HG03442 (cell line): ENCODE data around the gene R3HDM2.
"Not testable (repeated sequence)": the region's sequence is repeated elsewhere in the genome, so short reads cannot be mapped to it uniquely, and the experiment has no call there.

Experiments
- ATAC-seq: cut with Tn5 transposase; IDR thresholded peaks from one replicate; pipeline ENCODE4 v1.9.1; 2021; ENCODE audit warnings: mild to moderate bottlenecking, moderate library complexity; ENCODE audit not compliant: unreplicated experiment

Gene R3HDM2

DNA sequence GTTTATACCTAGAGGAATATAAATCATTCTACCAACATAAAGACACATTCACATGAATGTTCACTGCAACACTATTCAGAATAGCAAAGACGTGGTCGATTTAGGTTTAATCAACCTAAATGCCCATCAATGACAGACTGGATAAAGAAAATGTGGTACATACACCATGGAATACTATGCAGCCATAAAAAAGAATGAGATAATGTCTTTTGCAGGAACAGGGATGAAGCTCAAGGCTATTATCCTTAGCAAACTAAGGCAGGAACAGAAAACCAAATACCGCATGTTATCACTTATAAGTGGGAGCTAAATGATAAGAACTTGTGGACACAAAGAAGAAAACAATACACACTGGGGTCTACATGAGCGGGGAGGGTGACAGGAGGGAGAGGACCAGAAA lies 94.5 kb downstream of the R3HDM2 start:
- not testable (repeated sequence) for ATAC-seq

DNA sequence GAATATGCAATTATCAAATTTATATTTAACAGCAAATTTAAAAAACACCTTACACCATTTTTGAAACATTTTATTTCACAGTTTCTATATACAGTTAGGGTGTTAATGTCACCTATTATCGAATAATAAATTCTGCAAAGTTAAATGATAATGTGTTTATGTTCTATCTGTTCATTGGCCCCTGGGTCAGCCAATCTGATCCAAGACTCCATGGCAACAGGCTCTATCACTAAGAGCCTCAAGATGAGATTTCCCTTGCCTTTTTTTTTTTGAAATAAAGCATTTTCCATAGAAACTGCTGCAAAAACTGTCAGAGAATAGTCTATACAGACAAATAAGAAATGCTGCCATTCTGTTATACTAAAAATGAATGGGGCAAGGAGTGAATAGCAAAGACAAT lies 96.6 kb downstream of the R3HDM2 start:
- ATAC-seq = no peak

- ATAC-seq = no peak
Observed at GRCh38 chr12:57332646-57333312, 98.1 kb downstream of the R3HDM2 start.

GRCh38 chr12:57330992-57331391 lies 99.9 kb downstream of the R3HDM2 start:
- ATAC-seq = no peak

- ATAC-seq = no peak
Observed at GRCh38 chr12:57329219-57329618, 101.6 kb downstream of the R3HDM2 start.

DNA sequence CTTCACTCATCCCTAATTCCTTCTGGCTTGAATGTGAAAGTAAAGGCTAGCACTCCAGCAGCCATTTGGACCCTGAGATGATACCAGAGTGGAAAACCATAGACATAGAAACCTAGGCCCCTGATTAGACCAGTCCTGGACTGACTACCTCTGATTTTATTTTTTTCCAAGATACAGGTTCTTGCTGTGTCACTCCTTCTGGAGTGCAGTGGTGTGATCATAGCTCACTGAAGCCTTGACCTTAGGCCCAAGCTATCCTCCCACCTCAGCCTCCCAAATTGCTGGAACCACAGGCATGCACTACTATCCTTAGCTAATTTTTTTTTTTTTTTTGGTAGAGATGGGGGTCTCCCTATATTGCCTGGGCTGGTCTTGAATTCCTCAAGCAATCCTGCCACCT lies 105.4 kb downstream of the R3HDM2 start:
- ATAC-seq = no peak

GRCh38 chr12:57323416-57323815 lies 107.4 kb downstream of the R3HDM2 start:
- no peak for ATAC-seq

DNA sequence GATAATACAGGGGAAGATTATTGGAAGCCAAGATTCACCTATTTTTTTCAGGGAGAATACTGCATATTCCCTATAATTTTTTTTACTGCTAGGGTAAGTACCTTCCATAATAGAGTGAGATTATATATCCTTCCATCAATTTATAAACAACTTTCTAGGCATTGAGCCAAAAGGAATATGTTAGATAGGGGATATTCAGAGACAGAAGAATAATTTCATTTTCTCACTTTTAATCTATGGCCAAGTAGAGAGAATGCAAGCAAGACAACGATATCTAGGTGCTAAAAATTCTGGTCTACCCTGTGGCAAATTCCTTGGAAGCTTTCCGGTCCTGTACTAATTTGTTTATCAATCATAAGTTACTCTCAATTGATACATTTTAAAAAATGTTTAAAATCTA lies 110.2 kb downstream of the R3HDM2 start:
- ATAC-seq = no peak

GRCh38 chr12:57319678-57320469 lies 111.0 kb downstream of the R3HDM2 start:
- no peak for ATAC-seq

DNA sequence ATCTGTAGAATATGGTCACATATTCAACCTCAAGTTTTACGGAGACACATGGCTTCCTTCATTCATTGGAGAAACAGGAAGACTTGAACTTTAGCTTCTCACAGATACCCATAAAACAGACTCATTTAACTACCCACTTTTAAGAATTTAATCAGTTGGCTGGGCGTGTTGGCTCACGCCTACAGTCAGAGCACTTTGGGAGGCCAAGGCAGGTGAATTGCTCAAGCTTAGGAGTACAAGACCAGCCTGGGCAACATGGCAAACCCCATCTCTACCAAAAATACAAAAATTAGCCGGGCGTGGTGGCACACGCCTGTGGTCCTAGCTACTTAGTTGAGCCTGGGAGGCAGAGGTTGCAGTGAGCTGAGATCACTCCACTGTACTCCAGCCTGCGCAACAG lies 115.2 kb downstream of the R3HDM2 start:
- ATAC-seq = no peak

- ATAC-seq = not testable (repeated sequence)
Observed at GRCh38 chr12:57312287-57312686, 118.6 kb downstream of the R3HDM2 start.

DNA sequence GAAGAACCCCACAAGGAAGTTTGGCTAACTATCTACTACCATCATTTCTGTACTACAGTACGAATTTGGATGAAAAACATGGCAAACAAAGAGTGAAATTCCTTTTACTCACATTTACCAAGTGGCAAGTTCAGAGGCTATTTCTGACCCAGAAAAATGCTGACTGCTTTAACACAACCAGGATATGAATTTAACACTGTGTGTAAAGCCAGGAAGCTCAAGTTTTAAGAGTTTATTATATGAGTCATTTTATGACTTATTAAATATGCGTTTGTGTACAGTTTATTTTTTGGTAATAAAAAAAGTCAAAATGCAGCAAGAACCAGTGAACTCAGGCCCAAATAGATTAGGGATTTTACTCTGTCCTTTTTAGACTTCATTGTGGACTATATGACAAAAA lies 121.4 kb downstream of the R3HDM2 start:
- no peak for ATAC-seq

- no peak for ATAC-seq
Observed at GRCh38 chr12:57300961-57301584, 129.8 kb downstream of the R3HDM2 start.

DNA sequence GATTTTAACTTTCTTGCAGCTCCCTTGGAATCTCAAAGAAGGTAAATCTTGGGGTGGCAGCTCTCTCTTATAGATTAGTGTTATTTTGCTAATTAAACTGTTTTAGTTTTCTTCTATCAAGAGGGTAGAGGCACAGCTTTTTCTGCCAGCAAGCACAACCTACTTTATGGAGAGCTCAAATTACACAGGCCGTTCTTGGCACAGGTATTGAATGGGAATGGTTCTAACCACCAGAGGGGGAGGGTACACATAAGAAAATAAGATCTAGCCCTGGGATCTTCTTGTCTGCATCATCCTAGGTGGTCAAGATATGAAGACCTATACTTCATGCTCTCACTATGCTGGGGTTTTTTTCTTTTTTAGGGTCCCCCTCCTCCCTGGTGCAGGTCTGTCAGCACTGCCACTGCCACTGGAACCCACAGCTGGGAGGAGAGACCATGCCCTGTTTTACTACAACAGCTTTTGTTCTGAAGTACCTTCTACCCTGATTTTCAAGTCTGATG lies 131.3 kb downstream of the R3HDM2 start:
- no peak for ATAC-seq

DNA sequence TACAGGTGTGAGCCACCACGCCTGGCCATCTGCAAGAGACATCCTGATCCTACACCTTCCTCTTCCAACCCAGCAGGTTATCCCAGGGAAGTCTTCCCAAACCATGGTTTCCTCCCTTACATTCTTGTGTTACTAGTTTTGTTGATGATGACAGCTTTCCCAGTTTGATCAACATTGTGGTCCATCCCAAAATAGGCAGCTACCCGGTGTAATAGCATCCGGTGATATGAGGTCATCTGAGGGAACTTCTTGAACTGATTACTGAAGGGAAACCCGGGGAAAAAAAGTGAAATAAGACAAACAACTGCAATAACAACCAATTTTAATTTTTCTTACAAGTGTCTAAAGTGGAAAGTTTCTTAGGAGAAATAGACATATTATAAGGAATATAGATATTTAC lies 134.6 kb downstream of the R3HDM2 start:
- no peak for ATAC-seq

- ATAC-seq = not testable (repeated sequence)
Observed at GRCh38 chr12:57282073-57282472, 148.8 kb downstream of the R3HDM2 start.

DNA sequence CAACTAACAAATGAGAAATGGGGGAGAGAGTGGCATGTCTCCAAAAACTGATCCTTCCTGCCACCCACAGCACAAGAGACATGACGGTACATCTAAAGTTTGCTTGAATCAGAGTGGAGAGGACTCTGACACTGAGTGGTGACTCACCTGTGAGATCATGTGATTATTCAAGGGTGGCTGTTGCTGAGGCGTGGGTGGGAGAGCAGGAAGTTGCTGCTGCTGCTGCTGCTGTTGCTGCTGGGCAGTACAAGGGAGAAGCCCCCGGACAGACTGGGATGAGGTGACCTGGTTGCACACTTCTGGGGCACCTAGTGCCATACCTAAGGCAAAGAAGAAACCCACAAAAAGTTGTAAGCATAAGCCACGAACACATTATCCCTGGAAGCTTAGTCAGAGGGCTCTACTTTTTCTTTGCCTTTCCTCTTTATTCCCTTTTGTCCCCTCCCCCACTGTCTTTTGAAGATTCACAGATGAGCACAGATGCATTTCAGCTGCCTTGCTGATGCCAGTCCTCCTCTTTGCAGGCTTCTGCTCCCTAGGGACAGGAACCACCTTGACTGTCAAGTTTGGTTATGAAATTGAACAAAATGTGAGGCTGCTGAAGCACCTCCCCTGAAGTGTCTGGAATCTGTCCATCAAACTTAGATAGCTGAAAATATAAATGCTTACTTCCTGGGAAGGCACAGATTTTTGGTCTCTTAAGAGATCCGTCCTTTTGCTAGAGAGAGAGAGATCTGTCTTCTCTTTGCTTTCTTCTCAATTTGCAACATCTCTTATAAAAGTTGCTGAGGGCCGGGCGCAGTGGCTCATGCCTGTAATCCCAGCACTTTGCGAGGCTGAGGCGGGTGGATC lies 150.4 kb downstream of the R3HDM2 start:
- ATAC-seq = peak; percentile 95

GRCh38 chr12:57278465-57279381 lies 152.1 kb downstream of the R3HDM2 start:
- no peak for ATAC-seq

DNA sequence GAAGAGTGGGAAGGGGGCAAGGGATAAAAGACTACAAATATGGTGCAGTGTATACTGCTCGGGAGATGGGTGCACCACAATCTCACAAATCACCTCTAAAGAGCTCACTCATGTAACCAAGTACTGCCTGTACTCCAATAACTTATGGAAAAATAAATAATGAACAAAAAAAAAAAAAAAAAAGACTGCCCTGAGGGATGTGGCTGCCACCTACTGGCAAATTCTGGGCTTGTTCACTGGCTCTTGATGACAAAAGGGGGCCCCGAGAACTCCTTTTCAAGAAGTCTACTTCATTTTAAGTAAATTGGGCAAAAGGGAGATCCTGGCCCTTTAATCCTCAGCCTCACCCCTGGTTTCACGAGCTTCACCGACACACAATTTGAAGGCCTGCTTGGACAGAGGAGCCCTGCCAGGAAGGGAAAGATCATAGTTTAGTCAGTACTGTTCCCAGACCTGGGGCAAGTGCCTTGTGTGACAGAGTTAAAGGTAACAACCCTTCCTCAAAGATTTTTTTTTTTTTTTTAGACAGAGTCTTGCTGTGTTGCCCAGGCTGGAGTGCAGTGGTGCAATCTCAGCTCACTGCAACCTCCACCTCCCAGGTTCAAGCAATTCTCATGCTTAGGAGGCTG lies 153.8 kb downstream of the R3HDM2 start:
- ATAC-seq = no peak
